Colonic mucosa (tissue), 4 donors: ENCODE results near the gene PLA2G10. TPM values are rescaled to one million over a fixed set of nuclear protein-coding genes. Genes with fewer than 3 reads are reported as not detected.
"Not testable (repeated sequence)": the region's sequence is repeated elsewhere in the genome, so short reads cannot be mapped to it uniquely, and the experiment has no call there.

Experiments used
- DNase-seq: peaks from one replicate; pipeline ENCODE4 v3.0.0-alpha.2; 2020
- H3K27ac ChIP-seq: fragments of 200-600 bp; one replicate; pipeline ENCODE4 v1.8.0; 2021
- H3K27me3 ChIP-seq: fragments of 200-600 bp; one replicate; pipeline ENCODE4 v1.8.0; 2021
- H3K36me3 ChIP-seq: fragments of 200-600 bp; one replicate; pipeline ENCODE4 v1.8.0; 2021
- H3K4me1 ChIP-seq: fragments of 200-600 bp; one replicate; pipeline ENCODE4 v1.8.0; 2021; ENCODE audit warnings: mild to moderate bottlenecking
- H3K4me3 ChIP-seq: fragments of 200-600 bp; one replicate; pipeline ENCODE4 v1.8.0; 2021
- H3K9ac ChIP-seq, 2 donors: one replicate each; pipeline ENCODE4 v1.7.0; 2013; ENCODE audit warnings: control low read depth in 2 of 2, low read depth in 2 of 2, low read length in 2 of 2
- H3K9me3 ChIP-seq: fragments of 200-600 bp; one replicate; pipeline ENCODE4 v1.8.0; 2021
- intact Hi-C: fragments of 100-400 bp; cut with DNase I; formaldehyde crosslinking; loops from one replicate; pipeline ENCODE4 v1.14.1; 2022
- total RNA-seq, 2 donors: library from RNA; stranded (reverse); fragmentation: NEBNext Ultra II Directional in 1 of 2; extraction: Animal tissue kit (Norgen Biotek cat#: 25700) in 1 of 2; gene quantifications; one replicate each; pipeline ENCODE4 v1.2.1, GENCODE V29; 2021
- donor health status: healthy.
- donor health status: DM: no; HTN: no; CAD: no.
- donor health status: DM: no; HTN: no; CAD: no.

Gene PLA2G10
- 10 to 100 TPM; 30.5 to 33.0 TPM for total RNA-seq

- intact Hi-C loops, DNase-seq, H3K36me3 ChIP-seq, H3K4me3 ChIP-seq, H3K9ac ChIP-seq, H3K4me1 ChIP-seq, H3K27me3 ChIP-seq, H3K9me3 ChIP-seq, H3K27ac ChIP-seq: not testable (repeated sequence)
Observed at GRCh38 chr16:14694129-14694528, at the start of gene PLA2G10. TSS of gene PLA2G10 (minus strand) at chr16:14694308. CDS start at chr16:14694229, 79 bp downstream.

- intact Hi-C loops, H3K9me3 ChIP-seq: not testable (repeated sequence)
Observed at GRCh38 chr16:14742273-14743128, 48.4 kb upstream of the PLA2G10 start, which contains the start of gene NPIPA2. TSS of gene NPIPA2 (plus strand) at chr16:14742533. CDS start at chr16:14748066, 5,533 bp downstream.

GRCh38 chr16:14741794-14742193, 47.7 kb upstream of the PLA2G10 start:
- DNase-seq, H3K36me3 ChIP-seq, intact Hi-C loops, H3K9me3 ChIP-seq, H3K4me3 ChIP-seq, H3K4me1 ChIP-seq, H3K9ac ChIP-seq, H3K27ac ChIP-seq, H3K27me3 ChIP-seq: not testable (repeated sequence)

More at GRCh38 chr16:14742273-14743128, 48.4 kb upstream of the PLA2G10 start, which contains the start of gene NPIPA2:
- H3K4me3 ChIP-seq, H3K36me3 ChIP-seq, H3K9ac ChIP-seq, H3K27me3 ChIP-seq, DNase-seq, H3K4me1 ChIP-seq, H3K27ac ChIP-seq: not testable (repeated sequence)

GRCh38 chr16:14740832-14741385, 46.8 kb upstream of the PLA2G10 start:
- H3K9ac ChIP-seq, H3K4me1 ChIP-seq, H3K9me3 ChIP-seq, H3K27ac ChIP-seq, H3K4me3 ChIP-seq, intact Hi-C loops, H3K36me3 ChIP-seq, H3K27me3 ChIP-seq, DNase-seq: not testable (repeated sequence)

GRCh38 chr16:14733233-14733632, 39.1 kb upstream of the PLA2G10 start:
- H3K4me1 ChIP-seq, H3K9ac ChIP-seq, H3K9me3 ChIP-seq, H3K27me3 ChIP-seq, H3K4me3 ChIP-seq, H3K36me3 ChIP-seq, DNase-seq, H3K27ac ChIP-seq, intact Hi-C loops: not testable (repeated sequence)

GRCh38 chr16:14703156-14704011, 9.3 kb upstream of the PLA2G10 start, which contains the start of gene NPIPA3:
TSS of gene NPIPA3 (plus strand) at chr16:14703411. CDS start at chr16:14708944, 5,533 bp downstream.
- H3K27ac ChIP-seq, H3K4me1 ChIP-seq, intact Hi-C loops, H3K9ac ChIP-seq, H3K27me3 ChIP-seq, H3K4me3 ChIP-seq, H3K9me3 ChIP-seq, DNase-seq, H3K36me3 ChIP-seq: not testable (repeated sequence)

- H3K4me3 ChIP-seq, DNase-seq, H3K9ac ChIP-seq, H3K27me3 ChIP-seq, H3K36me3 ChIP-seq, H3K4me1 ChIP-seq, H3K27ac ChIP-seq, intact Hi-C loops, H3K9me3 ChIP-seq: not testable (repeated sequence)
Observed at GRCh38 chr16:14702672-14703071, 8.6 kb upstream of the PLA2G10 start.

- H3K9ac ChIP-seq, H3K4me1 ChIP-seq, DNase-seq, H3K9me3 ChIP-seq, intact Hi-C loops, H3K27ac ChIP-seq, H3K27me3 ChIP-seq, H3K36me3 ChIP-seq, H3K4me3 ChIP-seq: not testable (repeated sequence)
Observed at GRCh38 chr16:14701859-14702258, 7.8 kb upstream of the PLA2G10 start.

GRCh38 chr16:14685870-14686793, 8.0 kb downstream of the PLA2G10 start:
- H3K27me3 ChIP-seq, H3K9me3 ChIP-seq, H3K4me1 ChIP-seq, H3K4me3 ChIP-seq, DNase-seq, intact Hi-C loops, H3K9ac ChIP-seq, H3K36me3 ChIP-seq, H3K27ac ChIP-seq: not testable (repeated sequence)
